Measurements from ENCODE around the gene SLC26A1. TPM values are rescaled to one million over a fixed set of nuclear protein-coding genes. Genes with fewer than 3 reads are reported as not detected.

The SLC26A1 gene
- not detected for polyA plus RNA-seq (2013, experiment 1 of 2)
- not detected for polyA plus RNA-seq (2013, experiment 2 of 2)

DNA sequence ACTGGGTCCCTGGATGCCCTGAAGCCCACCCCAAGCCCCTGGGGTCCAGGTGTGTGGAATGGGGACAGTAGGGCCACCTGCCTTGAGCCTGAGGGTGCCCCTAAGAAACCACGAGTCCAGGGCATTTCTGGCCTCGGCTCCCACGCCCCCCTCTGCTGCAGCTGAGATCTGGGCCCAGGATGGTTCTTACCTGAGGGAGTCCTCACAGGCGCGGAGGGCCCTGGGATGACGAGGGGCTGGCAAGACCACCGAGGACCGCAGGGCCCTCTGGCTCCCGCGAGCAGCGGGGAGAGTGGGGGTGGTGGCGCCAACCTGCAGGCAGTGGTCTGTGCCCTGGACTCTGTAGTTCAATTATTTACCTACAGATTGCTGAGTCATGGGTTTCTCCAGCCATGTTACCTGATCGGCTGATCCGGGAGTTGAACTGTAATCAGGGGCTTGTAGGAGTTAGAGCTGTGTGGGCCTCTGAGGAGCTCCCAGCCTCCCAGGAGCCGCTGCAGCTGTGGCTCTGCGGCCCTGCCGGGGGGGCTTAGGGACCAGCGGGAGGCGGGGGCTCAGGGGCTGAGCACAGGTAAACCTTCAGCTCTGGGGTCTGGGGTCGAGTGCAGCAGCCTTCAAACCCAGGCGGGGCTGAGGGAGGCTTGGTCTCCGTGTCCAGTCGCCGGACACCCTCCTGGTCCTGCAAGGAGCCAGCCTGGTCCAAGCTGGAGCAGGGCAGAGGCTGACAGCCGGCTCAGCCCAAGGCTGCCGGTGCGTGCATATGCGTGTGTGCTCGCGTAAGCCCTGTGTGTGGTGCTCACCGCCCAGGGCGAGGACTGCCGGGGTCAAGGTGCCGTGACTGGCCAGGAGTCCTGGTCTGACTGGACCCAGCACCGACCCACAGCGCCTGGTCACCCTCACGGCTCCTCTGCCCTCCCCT lies at the start of gene SLC26A1:
SLC26A1 (minus strand) TSS at position 294 of the 919 bp plus-strand sequence. CDS start 1,701 bp downstream, outside the sequence.
- Histone ChIP-seq H3K4me3 (ENCODE audit: extremely low read depth, insufficient read depth, low read length, poor library complexity, severe bottlenecking) (no peak within 1 kb of the TSS), H3K27ac (ENCODE audit: low read depth, low read length, severe bottlenecking) (no peak within 1 kb of the TSS), H3K4me1 (ENCODE audit: control insufficient read depth, insufficient read depth, low read length, poor library complexity, severe bottlenecking) (no peaks in the 10 kb centered on the region), H3K9me3 (ENCODE audit: control insufficient read depth, low read length) (no peaks in the 10 kb centered on the region), H3K36me3 (ENCODE audit: control insufficient read depth, insufficient read depth, low read length) (no peaks in the 10 kb centered on the region)
- WGBS, 2 experiments (ENCODE audit: insufficient coverage in 2 of 2), result 89 to 92% methylated on average over 28 to 30 of the region's 37 CpGs

DNA sequence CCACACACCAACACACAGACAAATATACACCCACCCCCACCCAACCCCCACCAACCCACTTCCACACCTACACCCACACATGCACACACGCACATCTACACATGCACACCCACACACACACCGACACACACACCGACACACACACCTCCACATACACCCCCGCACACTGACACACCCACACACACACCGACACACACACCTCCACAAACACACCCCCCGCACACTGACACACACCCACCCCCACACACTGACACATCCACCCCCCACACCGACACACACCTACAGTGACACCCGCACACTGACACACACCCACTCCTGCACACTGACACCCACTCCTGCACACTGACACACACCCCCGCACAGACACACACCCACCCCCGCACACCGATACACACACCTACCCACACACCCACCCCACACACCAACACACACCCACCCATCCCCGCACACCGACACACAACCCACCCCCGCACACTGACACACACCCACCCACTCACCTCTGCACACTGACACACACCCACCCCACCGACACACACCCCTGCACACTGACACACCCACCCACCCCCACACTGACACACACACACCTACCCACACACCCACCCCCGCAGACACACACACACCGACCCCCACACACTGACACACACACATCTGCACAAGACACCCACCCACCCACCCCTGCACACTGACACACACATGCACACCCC lies 49.3 kb upstream of the SLC26A1 start:
- peaks cover 50% of the 10 kb centered on the region for H3K4me1 ChIP-seq (ENCODE audit: control insufficient read depth, insufficient read depth, low read length, poor library complexity, severe bottlenecking)
- 93 to 98% methylated on average over 4 to 10 of the region's 17 CpGs for WGBS, 2 experiments (ENCODE audit: insufficient coverage in 2 of 2)
- H3K27ac ChIP-seq (ENCODE audit: low read depth, low read length, severe bottlenecking), result no peak overlapping the region
- H3K4me3 ChIP-seq (ENCODE audit: extremely low read depth, insufficient read depth, low read length, poor library complexity, severe bottlenecking), result no peak overlapping the region
- no peaks in the 10 kb centered on the region for H3K36me3 ChIP-seq (ENCODE audit: control insufficient read depth, insufficient read depth, low read length)
- H3K9me3 ChIP-seq (ENCODE audit: control insufficient read depth, low read length), result no peaks in the 10 kb centered on the region

DNA sequence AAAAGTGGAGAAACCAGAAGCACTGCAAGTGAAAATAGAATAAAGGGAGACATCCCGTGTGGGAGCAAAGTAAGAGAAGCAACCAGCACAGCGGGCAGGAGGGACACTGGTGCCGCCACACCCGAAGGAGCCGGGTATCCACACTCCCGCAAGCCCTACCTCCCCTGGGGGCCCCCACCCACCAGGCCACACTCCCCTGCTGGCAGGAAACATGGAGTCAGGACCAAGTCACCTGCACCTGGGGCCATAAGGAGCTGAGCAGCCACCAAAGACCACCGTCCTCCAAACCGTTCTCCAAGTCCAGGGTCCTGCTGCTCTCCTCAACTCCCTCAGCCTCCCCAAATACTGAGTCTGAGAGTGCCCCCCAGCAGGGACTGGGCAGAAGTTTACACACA lies 48.7 kb upstream of the SLC26A1 start:
- Histone ChIP-seq H3K9me3 (ENCODE audit: control insufficient read depth, low read length) (no peaks in the 10 kb centered on the region), H3K4me3 (ENCODE audit: extremely low read depth, insufficient read depth, low read length, poor library complexity, severe bottlenecking) (no peak overlapping the region), H3K4me1 (ENCODE audit: control insufficient read depth, insufficient read depth, low read length, poor library complexity, severe bottlenecking) (peaks cover 49% of the 10 kb centered on the region), H3K27ac (ENCODE audit: low read depth, low read length, severe bottlenecking) (peak overlapping the region; percentile 18), H3K36me3 (ENCODE audit: control insufficient read depth, insufficient read depth, low read length) (no peaks in the 10 kb centered on the region)
- 83 to 89% methylated on average over 7 of the region's 8 CpGs for WGBS, 2 experiments (ENCODE audit: insufficient coverage in 2 of 2)

DNA sequence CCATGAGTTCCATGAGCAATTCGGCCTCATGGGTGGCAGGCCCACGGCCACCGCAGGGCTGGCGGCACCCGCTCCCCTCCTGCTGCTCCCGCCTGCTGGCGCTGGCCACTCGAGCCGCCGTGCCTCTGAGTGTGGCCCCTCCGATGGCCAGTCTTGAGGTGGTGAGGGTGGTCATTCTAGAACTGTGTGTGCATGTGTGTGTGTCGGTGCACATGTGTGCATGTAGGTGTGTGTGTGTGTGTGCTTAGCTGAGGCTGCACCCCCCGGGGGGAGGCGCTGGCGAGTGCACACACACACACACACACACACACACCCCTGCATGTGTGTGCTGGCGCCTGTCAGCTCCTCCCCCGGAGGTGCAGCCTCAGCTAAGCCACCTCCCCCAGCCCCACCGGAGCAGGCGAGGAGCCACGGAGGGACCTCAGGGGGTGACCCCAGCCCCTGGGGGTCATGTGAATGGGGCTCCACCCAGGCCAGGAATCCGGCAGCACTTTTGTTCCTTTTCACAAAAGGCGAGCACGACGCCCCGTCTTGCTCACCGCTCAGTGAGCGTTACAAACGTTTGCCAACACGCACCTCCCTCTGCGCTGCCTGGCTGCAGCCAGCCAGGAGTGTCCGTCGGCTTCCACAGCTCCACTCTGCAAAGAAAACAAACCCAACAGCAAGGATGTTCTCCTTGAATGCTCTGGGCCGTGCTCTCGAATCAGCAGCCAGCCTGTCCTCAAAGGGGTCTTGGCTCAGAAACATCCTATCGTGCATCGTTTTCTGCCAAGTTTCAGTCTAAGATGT lies 48.1 kb upstream of the SLC26A1 start:
- Histone ChIP-seq H3K27ac (ENCODE audit: low read depth, low read length, severe bottlenecking) (peak overlapping the region; percentile 18), H3K36me3 (ENCODE audit: control insufficient read depth, insufficient read depth, low read length) (no peaks in the 10 kb centered on the region), H3K4me1 (ENCODE audit: control insufficient read depth, insufficient read depth, low read length, poor library complexity, severe bottlenecking) (peaks cover 52% of the 10 kb centered on the region), H3K4me3 (ENCODE audit: extremely low read depth, insufficient read depth, low read length, poor library complexity, severe bottlenecking) (no peak overlapping the region), H3K9me3 (ENCODE audit: control insufficient read depth, low read length) (no peaks in the 10 kb centered on the region)
- WGBS, 2 experiments (ENCODE audit: insufficient coverage in 2 of 2), result 47% methylated on average over 22 to 24 of the region's 36 CpGs

GRCh38 chr4:1040344-1041146 lies 47.3 kb upstream of the SLC26A1 start:
- Histone ChIP-seq H3K4me1 (ENCODE audit: control insufficient read depth, insufficient read depth, low read length, poor library complexity, severe bottlenecking) (peaks cover 57% of the 10 kb centered on the region), H3K27ac (ENCODE audit: low read depth, low read length, severe bottlenecking) (no peak overlapping the region), H3K9me3 (ENCODE audit: control insufficient read depth, low read length) (no peaks in the 10 kb centered on the region), H3K4me3 (ENCODE audit: extremely low read depth, insufficient read depth, low read length, poor library complexity, severe bottlenecking) (no peak overlapping the region), H3K36me3 (ENCODE audit: control insufficient read depth, insufficient read depth, low read length) (no peaks in the 10 kb centered on the region)
- 97% methylated on average over 17 to 19 of the region's 21 CpGs for WGBS, 2 experiments (ENCODE audit: insufficient coverage in 2 of 2)

DNA sequence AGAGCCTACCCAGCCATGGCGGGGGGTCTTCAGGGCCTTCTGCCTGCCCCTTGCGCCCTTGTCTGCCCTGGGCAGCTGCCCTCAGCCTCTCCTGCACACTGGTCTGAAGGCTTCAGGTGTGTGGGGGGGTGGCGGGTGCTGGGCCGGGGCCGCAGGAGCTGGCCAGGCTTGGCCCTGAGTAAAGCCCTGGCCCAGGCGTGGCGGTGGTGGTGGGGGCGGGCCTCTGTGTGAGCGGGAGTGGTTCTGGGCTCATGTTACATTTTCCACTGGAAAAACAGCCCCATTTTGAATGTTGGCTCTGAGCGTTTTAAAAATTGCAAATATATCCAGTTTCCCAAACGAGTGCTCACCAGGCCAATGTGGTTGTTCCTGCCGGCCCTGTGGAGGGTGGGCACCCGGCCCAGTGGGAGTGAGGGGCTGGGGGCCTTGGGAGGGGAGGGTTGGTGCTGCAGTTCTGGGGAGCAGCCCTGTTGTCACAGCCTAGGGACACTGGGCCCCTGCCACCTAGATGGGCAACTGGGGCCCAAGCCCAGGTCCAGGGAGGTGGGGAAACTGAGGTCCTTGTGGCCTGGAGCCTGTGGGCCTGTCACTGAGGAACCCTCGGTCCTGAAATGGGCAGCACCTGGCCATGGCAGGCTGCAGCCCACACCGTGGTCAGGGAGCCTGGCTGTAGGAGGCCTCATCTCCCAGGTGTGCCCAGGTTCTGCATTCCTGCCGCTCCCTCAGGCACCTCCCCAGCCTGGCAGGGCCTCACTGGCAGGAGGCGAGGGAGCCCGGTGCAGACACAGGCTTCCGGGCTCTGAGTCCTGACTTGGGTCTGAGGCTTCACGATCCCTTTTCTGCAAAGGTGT lies 46.5 kb upstream of the SLC26A1 start:
- Histone ChIP-seq H3K9me3 (ENCODE audit: control insufficient read depth, low read length) (no peaks in the 10 kb centered on the region), H3K4me3 (ENCODE audit: extremely low read depth, insufficient read depth, low read length, poor library complexity, severe bottlenecking) (no peak overlapping the region), H3K36me3 (ENCODE audit: control insufficient read depth, insufficient read depth, low read length) (no peaks in the 10 kb centered on the region), H3K4me1 (ENCODE audit: control insufficient read depth, insufficient read depth, low read length, poor library complexity, severe bottlenecking) (peaks cover 50% of the 10 kb centered on the region), H3K27ac (ENCODE audit: low read depth, low read length, severe bottlenecking) (no peak overlapping the region)
- WGBS, 2 experiments (ENCODE audit: insufficient coverage in 2 of 2), result 73 to 80% methylated on average over 13 to 17 of the region's 20 CpGs

DNA sequence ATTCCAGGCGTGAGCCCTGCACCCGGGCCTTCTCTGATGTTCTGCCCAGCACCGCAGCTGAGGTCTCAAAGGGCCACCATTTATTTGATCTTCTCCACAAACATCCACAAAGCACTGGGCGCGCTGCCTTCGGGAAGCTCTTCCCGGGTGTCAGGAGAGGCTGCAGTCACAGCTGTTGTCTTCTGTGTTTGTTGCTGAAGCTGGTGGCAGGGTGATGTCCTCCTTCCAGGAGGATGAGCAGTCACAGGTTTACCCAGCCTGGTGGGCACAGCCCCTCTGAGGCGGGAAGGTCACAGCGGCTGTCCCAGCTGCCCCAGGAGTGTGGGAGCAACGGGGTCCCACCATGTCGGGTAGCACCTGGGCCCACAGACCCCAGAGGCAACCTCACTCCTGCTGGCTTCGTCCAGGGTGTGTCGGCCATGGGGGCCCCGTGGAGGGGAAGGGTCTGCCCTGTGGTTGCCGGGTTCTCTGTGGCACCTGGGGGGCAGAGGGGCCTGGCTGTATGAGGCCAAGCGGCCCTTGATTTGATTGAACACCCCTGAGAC lies 45.8 kb upstream of the SLC26A1 start:
- 86 to 94% methylated on average over 10 to 12 of the region's 16 CpGs for WGBS, 2 experiments (ENCODE audit: insufficient coverage in 2 of 2)
- H3K4me1 ChIP-seq (ENCODE audit: control insufficient read depth, insufficient read depth, low read length, poor library complexity, severe bottlenecking), result peaks cover 46% of the 10 kb centered on the region
- H3K4me3 ChIP-seq (ENCODE audit: extremely low read depth, insufficient read depth, low read length, poor library complexity, severe bottlenecking), result no peak overlapping the region
- H3K36me3 ChIP-seq (ENCODE audit: control insufficient read depth, insufficient read depth, low read length), result no peaks in the 10 kb centered on the region
- H3K9me3 ChIP-seq (ENCODE audit: control insufficient read depth, low read length), result no peaks in the 10 kb centered on the region
- no peak overlapping the region for H3K27ac ChIP-seq (ENCODE audit: low read depth, low read length, severe bottlenecking)

GRCh38 chr4:1036976-1037810 lies 44.0 kb upstream of the SLC26A1 start:
- WGBS, 2 experiments (ENCODE audit: insufficient coverage in 2 of 2), result 81 to 82% methylated on average over 12 to 19 of the region's 26 CpGs
- Histone ChIP-seq H3K36me3 (ENCODE audit: control insufficient read depth, insufficient read depth, low read length) (no peaks in the 10 kb centered on the region), H3K27ac (ENCODE audit: low read depth, low read length, severe bottlenecking) (no peak overlapping the region), H3K4me1 (ENCODE audit: control insufficient read depth, insufficient read depth, low read length, poor library complexity, severe bottlenecking) (peaks cover 45% of the 10 kb centered on the region), H3K9me3 (ENCODE audit: control insufficient read depth, low read length) (no peaks in the 10 kb centered on the region), H3K4me3 (ENCODE audit: extremely low read depth, insufficient read depth, low read length, poor library complexity, severe bottlenecking) (no peak overlapping the region)

All from mesodermal cell (in vitro differentiated cells).